T-helper 1 cell treated with Interleukin-12 subunit alpha and Interleukin-12 subunit beta and Interleukin-4 antibody, amounts not matched to agents 30 ng/mL and 1 ng/mL, for 36 hours (primary cell): ENCODE results near the gene SELENBP1. TPM values are rescaled to one million over a fixed set of nuclear protein-coding genes. Genes with fewer than 3 reads are reported as not detected.
"Not testable (repeated sequence)": the region's sequence is repeated elsewhere in the genome, so short reads cannot be mapped to it uniquely, and the experiment has no call there.

ENCODE experiments used
- intact Hi-C: fragments of 100-400 bp; cut with micrococcal nuclease; formaldehyde crosslinking; loops from one replicate; pipeline ENCODE4 v1.15.1; 2024
- total RNA-seq: library from RNA; stranded (reverse); gene quantifications from 2 replicates; pipeline ENCODE4 v1.2.3, GENCODE V29; 2022

SELENBP1 gene
- total RNA-seq, 1 donor from 2014 or later, result not detected

DNA sequence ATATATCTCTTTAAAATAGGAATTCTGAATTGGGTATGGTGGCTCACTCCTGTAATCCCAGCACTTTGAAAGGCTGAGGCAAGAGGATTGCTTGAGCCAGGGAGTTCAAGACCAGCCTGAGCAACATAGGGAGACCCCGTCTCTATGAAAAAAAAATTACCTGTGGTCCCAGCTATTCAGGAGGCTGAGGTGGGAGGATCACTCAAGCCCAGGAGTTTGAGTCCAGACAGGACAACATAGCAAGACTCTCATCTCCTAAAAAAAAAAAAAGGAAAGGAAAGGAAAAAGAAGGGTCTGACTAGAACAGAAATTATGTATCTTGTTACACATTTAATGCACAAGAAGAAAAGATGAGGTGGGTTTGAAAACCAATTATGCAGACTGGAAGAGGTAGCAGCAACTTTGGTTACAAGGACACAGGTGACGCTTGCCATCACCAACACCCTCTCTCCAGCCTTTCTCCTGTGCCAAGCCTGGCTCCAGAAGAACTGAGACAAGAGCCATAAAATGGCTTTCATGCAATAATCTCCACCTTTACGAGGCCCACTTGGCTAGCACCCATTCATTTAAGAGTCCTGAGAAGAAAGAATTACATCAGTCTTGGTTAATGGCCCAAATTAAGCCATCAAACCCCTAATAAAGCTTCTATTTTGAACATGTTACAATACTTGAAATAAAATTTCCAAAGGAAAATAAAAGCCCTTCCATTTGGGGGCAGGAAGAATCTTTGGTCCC lies 4.8 kb upstream of the SELENBP1 start:
- intact Hi-C loops, result no loop called here

DNA sequence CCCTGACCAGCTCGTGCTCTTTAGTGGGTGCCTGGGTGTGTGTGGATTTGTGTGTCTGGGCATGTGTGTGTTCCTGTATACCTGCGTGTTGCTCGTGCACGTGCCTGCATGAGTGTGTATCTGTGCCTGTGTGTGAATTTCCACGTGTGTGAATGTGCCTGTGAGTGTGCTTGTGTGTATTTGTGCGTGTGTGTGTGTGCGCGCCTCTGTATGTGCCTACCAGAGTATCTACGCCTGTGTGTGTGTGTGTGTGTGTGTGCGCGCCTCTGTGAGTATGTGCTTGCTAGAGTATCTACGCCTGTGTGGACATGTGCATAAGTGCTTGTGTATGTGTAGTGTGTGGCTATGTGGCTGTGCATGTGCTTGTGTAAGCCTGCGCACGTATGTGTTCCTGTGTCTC lies 691 bp upstream of the SELENBP1 start:
- intact Hi-C loops, result no loop called here

GRCh38 chr1:151371370-151372057 lies 991 bp downstream of the SELENBP1 start:
- intact Hi-C loops, result no loop called here

DNA sequence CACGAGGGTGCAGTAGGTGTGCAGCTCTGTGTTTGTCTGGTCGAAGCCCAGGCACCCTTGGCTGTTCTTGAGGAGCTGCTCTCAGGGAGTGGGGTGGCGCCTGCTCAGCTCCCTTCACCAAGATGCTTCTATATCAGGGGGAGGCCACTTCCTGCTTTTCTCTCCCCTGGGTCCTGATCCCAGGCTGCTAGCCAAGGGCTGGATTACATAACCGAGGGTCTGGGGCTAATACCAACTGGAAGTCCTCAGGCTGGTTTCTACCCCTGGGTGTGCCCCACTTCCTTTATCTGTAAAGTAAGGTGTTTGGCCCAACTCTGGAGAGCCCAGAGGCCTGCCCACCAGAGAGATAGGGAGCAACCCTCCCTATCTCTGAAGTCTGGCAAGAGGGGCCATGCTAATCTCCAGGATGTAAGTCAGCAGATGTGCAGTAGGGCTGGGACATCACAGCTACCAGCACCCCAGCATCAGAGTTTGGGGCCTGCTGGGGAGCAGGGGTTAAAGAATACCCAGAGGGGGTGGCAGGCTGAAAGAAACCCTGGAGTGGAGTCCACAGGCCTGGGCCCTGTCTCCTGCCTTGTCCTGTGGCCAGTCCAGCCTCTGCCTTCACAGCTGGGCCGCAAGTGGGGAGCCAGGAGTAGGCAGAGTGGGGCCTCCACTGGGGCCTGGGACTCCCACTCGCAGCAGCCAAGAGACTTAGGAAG lies 2.1 kb downstream of the SELENBP1 start:
- intact Hi-C loops, result no loop called here

DNA sequence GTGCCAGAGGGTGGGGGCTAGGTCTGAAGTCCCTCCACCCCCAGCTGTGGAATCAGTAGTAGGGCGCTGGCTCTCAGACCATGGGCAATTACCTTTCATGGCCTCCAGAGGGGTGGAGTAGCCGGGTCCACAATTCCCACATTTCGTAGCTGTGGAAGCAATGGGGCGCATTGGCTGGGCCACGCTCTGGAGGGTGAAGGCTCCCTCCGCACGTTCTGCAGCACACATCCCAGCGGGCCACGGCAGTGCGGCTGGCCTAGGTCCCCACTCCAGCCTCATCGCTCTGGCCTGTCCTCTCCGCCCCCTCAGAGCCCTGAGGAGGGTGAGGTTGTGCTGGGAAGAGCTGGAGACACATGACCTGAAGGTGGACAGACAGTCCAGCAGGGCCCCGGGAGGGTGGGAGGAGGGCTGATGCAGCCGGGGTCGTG lies 2.9 kb downstream of the SELENBP1 start:
- intact Hi-C loops, result no loop called here

DNA sequence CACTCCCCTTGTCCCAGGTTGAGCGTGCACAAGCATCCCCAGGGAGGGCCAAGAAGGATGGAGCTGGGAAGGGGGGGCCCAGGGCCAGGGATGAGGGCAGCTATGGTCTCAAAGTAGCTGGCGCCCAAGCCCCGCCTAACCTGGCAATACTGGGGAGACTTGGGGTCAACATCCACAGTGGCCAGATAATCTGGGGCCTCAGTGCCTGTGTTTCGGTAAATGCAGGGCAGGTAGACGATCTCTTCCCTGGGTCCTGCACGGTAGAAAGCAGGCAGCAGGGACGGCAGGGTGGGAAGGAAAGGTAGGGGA lies 3.2 kb downstream of the SELENBP1 start:
- intact Hi-C loops, result no loop called here

DNA sequence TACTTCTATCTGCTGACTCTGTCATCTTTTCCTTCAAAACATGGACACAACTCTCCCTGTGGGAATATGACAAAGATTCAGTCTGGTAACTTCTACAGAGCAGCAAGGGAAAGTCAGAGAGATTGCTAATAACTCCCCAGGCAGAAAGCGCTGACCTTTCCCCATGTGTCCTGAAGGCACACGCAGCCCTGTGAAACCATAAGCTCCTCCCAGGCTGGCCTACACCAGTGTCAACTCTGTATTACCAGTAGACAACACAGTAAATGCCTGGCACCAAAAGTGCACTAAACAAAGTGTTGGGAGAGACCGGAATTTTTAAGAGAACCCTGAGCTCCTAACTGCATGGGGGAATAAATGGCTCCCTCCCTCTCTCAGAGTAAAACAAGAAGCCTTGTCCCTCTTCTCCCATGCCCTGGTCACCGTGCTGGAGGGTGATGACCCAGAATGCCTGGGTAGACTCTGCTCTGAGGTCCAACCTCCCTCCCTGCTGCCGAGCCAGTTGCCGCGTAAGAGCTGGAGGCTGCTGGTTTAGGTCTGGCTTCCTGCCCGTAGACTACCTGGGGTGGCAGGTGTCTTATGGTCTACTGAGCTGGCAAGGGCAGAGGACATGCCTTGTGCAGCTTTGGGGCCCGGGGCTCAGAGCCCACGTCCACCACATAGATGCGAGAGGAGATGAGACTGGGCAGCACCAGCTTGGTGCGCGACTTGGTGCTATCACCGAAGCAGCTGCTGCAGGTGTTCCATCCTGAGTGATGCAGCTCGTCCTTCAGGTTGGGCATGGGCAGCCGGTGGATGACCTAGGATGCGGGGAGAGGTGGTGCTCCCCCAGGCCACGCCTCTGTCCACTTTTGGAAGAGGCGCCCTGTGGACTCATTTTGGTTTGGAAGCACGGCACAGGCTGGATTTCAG lies 3.9 kb downstream of the SELENBP1 start:
- intact Hi-C loops, result no loop called here

- intact Hi-C loops, result no loop called here
These were observed 4.7 kb downstream of the SELENBP1 start for GRCh38 chr1:151367658-151368392.

DNA sequence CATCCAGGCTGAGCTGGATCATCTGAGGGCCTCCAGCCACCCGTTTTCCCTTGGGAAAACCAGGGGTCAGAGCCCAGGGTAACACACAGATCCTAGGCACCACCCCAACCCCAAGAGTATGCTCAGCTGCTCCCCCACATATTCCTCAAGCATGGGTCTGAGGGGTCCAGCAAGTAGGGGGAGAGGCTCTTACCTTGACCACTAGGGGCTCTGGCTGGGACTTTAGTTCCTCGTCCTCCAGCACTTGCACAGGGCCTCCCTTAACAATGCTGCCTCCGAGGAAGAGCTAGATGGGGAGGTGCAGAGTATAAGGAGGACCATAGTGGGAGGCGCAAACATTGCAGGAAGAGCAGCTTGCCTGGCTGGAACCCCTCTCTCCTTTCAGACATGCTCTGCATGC lies 7.5 kb downstream of the SELENBP1 start:
- intact Hi-C loops, result no loop called here

DNA sequence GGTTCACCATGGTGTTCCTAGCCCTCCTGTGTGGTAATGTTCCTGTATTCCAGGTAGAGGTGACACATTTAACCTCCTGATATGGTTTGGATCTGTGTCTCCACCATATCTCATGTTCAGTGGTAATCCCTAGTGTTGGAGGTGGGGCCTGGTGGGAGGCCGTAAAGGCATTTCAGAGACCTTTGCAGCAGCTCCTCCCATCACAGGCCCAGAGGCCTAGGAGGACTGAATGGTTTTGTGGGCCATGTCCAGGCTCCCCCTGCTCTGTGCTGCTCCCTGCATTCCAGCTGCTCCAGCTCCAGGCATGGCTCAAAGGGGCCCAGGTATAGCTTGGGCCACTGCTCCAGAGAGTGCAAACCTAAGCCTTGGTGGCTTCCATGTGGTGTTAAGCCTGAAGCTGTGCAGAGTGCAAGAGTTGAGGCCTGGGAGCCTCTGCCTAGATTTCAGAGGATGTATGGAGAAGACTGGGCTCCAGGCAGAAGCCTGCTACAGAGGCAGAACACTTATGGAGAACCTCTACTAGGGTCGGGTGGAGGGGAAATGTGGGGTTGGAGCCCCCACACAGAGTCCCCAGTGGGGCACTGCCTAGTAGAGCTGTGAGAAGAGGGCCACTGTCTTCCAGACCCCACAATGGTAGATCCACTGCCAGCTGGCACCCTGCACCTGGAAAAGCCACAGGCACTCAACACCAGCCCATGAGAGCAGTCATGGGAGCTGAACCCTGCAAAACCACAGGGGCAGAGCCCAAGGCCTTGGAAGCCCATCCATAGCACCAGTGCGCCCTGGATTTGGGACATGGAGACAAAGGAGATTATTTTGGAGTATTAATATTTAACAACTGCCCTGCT lies 10.0 kb downstream of the SELENBP1 start:
- intact Hi-C loops, result no loop called here

- intact Hi-C loops, result no loop called here
These were observed 10.6 kb downstream of the SELENBP1 start for GRCh38 chr1:151361883-151362282.

DNA sequence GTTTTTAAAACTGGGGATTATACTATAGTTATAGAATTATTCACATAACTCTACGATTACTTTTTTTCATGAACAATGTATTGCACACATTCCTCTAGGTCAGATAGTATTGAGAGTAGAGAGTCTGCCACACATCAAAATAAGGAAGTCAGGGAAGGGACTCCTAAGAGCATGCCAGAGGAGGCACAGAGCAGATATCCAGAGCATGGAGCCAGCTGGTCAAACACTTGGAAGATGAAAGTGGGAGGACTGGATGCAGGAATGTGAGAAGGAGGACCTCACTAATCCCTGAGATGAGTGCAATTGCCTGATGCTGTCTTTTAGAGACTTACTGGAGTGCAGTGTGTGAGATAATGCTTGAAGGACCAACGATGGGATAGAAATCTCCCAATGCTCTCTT lies 15.8 kb downstream of the SELENBP1 start:
- intact Hi-C loops, result no loop called here

- intact Hi-C loops, result no loop called here
These were observed 20.3 kb downstream of the SELENBP1 start for GRCh38 chr1:151352021-151352718.

DNA sequence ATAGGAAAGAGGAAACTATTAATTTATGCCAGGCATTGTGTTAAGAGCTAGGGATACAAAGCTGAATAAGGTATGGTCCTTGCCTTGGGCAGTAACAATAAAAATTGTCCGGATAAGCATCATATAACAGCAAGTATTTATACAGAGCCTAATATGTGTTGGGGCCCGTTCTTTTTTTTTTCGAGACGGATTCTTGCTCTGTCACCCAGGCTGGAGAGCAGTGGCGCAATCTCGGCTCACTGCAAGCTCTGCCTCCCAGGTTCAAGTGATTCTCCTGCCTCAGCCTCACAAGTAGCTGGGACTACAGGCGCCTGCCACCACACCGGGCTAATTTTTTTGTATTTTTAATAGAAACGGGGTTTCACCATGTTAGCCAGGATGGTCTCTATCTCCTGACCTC lies 22.2 kb downstream of the SELENBP1 start:
- intact Hi-C loops, result not testable (repeated sequence)

DNA sequence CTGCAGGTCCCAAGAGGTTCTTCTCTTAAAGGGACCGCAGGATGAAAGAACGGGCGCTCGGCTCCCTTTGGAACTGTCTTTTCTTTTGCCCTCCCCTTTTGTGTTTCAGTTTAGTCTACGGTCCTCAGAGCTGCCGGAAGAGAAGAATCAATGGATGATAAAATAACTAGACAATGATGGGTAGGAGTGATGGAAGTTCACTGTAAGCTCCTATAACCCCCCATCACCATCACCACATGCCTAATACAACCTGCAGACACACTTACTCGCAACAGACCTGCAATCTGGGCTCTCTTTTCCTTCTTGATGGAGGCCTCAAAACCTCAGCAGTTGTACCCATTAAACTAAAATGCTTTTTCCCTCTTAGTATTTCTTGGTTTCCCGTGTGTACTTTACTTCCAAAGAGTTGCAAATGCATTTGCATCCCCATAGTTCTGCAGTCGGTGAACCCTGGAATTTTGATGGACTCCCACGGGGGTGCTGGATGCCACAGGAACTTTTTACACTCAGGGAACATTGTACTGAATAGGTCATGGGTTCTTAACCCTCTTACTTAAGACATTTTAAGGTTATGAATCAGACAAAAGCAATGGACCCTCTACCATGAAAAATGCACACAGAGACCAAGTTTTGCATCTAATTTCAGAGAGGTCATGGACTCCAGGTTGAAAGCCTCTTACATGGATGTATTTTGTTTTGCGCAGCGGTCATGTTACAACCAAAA lies 24.8 kb downstream of the SELENBP1 start:
- intact Hi-C loops, result loop anchor here (1.0 to 5.0 kb wide), 19 partner anchors 20 to 985 kb away; partner anchors contain the start of genes ARNT, C2CD4D, CGN and LYSMD1

DNA sequence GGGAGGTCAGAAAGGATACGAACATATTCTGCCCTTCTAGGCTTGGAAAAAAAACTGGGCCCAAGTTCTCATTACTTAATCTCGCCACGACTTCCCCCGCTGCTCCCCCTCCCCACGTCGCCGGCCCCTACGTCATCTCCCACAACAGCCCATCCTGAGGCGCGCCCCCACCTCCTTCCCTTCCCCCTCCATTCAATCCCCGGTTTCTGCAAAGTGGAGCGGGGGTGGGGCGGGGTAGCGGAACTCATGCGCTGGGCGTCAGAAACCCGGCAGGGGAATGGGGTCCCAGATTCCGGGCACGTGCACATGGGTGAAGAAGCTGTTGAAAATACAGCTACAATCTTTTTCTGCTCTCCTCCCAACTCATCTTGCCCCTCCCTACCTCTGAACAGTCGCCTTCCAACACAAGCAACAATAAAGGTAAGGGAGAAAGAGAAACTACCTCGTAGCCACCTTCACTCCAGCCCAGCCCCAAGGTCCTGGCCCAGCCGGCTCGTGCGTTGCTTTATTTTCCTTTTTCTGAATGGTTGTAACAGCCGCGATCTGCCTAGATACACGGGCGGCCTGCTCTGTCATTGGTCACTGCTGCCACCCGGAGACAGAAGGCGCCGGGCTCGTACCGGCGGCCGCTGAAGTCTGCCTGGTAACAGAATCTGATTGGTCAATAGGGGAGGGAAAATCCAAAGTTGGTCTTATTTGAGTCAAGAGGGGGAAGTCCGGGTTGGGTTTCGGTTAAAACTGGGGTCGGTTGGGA lies 25.6 kb downstream of the SELENBP1 start, which contains the start of gene RFX5:
RFX5 (minus strand) TSS at position 484 of the 754 bp plus-strand sequence. CDS start 932 bp downstream, outside the sequence.
- intact Hi-C loops, result loop anchor here (1.0 to 5.0 kb wide), 19 partner anchors 20 to 985 kb away; partner anchors contain the start of genes ARNT, C2CD4D, CGN and LYSMD1

- intact Hi-C loops, result loop anchor here (2.0 to 5.0 kb wide), 9 partner anchors 147 to 984 kb away; partner anchors contain the start of genes ARNT, C2CD4D, PIP5K1A and PRUNE1
These were observed 26.3 kb downstream of the SELENBP1 start for GRCh38 chr1:151346082-151346768.
